Measurements from ENCODE around the gene FAM111B. TPM values are rescaled to one million over a fixed set of nuclear protein-coding genes. Genes with fewer than 3 reads are reported as not detected.

The FAM111B gene
- total and polyA plus RNA-seq, 7 donors, result 0.27 to 6.8 (median 1.8) TPM; not detected in 2

DNA sequence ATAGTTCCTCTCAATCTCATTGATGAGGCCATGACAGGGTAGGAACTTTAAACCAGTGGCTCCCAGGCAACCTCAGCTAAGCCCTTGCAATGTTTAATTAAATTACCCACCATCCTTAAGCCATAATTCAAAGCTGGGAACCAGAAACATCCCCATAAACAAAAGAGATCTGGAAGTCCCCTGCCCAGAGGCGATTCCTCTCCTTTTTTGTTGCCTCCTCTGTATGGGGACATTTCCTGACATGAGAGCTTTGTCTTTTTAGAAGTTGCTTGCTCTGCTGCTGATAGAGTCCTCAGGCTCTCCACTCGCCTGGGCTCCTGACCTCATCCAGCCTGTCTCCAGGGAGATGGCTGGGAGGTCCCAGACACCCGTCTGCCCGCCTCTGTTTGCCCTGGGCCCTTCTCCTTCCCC is 68.1 kb downstream of the FAM111B start:
- Histone ChIP-seq H3K27me3 (no peaks in the 10 kb centered on the region), H3K9me3 (no peaks in the 10 kb centered on the region), H3K4me3 (no peak overlapping the region), H3K36me3 (no peaks in the 10 kb centered on the region), H3K4me1 (peaks cover 0 to 20% (median 16%) of the 10 kb centered on the region in 4 donors), H3K27ac (peak overlapping the region in 3 of 4 donors; percentile 36 to 71 (median 62))
- intact Hi-C loops (cut with DNase I), result loop anchor here (10.0 kb wide), 1 partner anchor 510 kb away; no protein-coding TSS in a partner anchor
- no peak for DNase-seq
- TF ChIP-seq POLR2A (IDR thresholded peaks at IDR 0.05) (no peak), EP300 (IDR thresholded peaks at IDR 0.05) (no peak), CTCF (IDR thresholded peaks at IDR 0.05) (no peak), POLR2AphosphoS5 (IDR thresholded peaks at IDR 0.05) (no peak)
- 16 to 50% methylated on average over 4 of the region's 4 CpGs for WGBS, 2 donors

DNA sequence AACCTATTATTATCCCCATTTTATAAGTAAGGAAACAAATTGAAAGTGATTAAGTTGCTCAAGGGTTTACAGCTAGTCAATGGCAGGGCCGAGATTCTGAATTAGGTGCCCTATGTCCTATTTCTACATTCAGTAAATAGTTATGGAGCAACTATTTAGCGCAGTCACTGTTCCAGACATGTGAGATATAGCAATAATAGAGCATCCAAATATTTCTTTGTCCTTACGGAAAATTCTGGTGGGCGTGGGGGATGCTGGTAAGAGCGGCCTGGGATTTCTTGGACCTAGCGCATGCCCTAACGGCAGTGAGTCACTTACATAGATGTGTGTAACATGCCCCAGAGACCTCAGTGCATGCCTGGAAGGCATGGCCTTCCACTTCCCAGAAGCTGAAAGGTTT is 69.3 kb downstream of the FAM111B start:
- Histone ChIP-seq H3K27ac (no peak overlapping the region), H3K4me3 (no peak overlapping the region), H3K36me3 (no peaks in the 10 kb centered on the region), H3K4me1 (peaks cover 0 to 18% (median 16%) of the 10 kb centered on the region in 4 donors), H3K9me3 (no peaks in the 10 kb centered on the region), H3K27me3 (no peaks in the 10 kb centered on the region)
- TF ChIP-seq CTCF (IDR thresholded peaks at IDR 0.05) (no peak), POLR2A (IDR thresholded peaks at IDR 0.05) (no peak), EP300 (IDR thresholded peaks at IDR 0.05) (no peak), POLR2AphosphoS5 (IDR thresholded peaks at IDR 0.05) (no peak)
- no peak for DNase-seq
- WGBS, 2 donors, result 79 to 83% methylated on average over 7 of the region's 7 CpGs
- intact Hi-C loops (cut with DNase I), result loop anchor here (10.0 kb wide), 1 partner anchor 508 kb away; no protein-coding TSS in a partner anchor

Other genes starting within 250 kb of the FAM111B start
- gene GLYATL1, start 167.7 kb upstream of the FAM111B start, total RNA-seq, result not detected
- gene GLYATL1, start 167.7 kb upstream of the FAM111B start, polyA plus RNA-seq, result under 1 TPM in 1 of 3 donors, not detected in 2; 0.74 TPM
- gene GLYATL1B, start 20.9 kb upstream of the FAM111B start, total RNA-seq, result not detected
- gene GLYATL1B, start 20.9 kb upstream of the FAM111B start, polyA plus RNA-seq, result not detected
- 10 to 100 TPM; 26.0 to 33.4 (median 29.0) TPM for gene FAM111A, start 35.6 kb downstream of the FAM111B start, total RNA-seq
- 10 to 100 TPM in 1 of 3 donors, 1 to 10 TPM in 2; 6.6 to 22.1 (median 9.0) TPM for gene FAM111A, start 35.6 kb downstream of the FAM111B start, polyA plus RNA-seq
- 1 to 10 TPM; 3.5 to 7.8 (median 4.1) TPM for gene DTX4, start 64.9 kb downstream of the FAM111B start, total RNA-seq
- gene DTX4, start 64.9 kb downstream of the FAM111B start, polyA plus RNA-seq, result 10 to 100 TPM; 21.0 to 29.0 (median 24.7) TPM
- gene MPEG1, start 105.7 kb downstream of the FAM111B start, total RNA-seq, result 10 to 100 TPM in 3 of 4 donors, 1 to 10 TPM in 1; 8.0 to 23.5 (median 13.6) TPM
- 10 to 100 TPM in 2 of 3 donors, 1 to 10 TPM in 1; 9.6 to 63.8 (median 32.4) TPM for gene MPEG1, start 105.7 kb downstream of the FAM111B start, polyA plus RNA-seq

All from sigmoid colon (tissue), 7 donors.